ENCODE results near the gene TPK1.
"Not testable (repeated sequence)": the region's sequence is repeated elsewhere in the genome, so short reads cannot be mapped to it uniquely, and the experiment has no call there.

The TPK1 gene

GRCh38 chr7:144474800-144475615 is 360.8 kb downstream of the TPK1 start:
- no peak for DNase-seq (ENCODE audit: low read depth)

GRCh38 chr7:144474363-144474762 is 361.5 kb downstream of the TPK1 start:
- no peak for DNase-seq (ENCODE audit: low read depth)

GRCh38 chr7:144473908-144474307 is 361.9 kb downstream of the TPK1 start:
- no peak for DNase-seq (ENCODE audit: low read depth)

- DNase-seq (ENCODE audit: low read depth), result no peak
Measured at GRCh38 chr7:144470078-144470477, 365.8 kb downstream of the TPK1 start.

- DNase-seq (ENCODE audit: low read depth), result no peak
Measured at GRCh38 chr7:144468990-144469732, 366.7 kb downstream of the TPK1 start.

GRCh38 chr7:144459635-144460034 is 376.2 kb downstream of the TPK1 start:
- no peak for DNase-seq (ENCODE audit: low read depth)

- no peak for DNase-seq (ENCODE audit: low read depth)
Measured at GRCh38 chr7:144455040-144455404, 380.8 kb downstream of the TPK1 start.

GRCh38 chr7:144454256-144455039 is 381.4 kb downstream of the TPK1 start:
- DNase-seq (ENCODE audit: low read depth), result no peak

- DNase-seq (ENCODE audit: low read depth), result no peak
Measured at GRCh38 chr7:144452064-144452463, 383.8 kb downstream of the TPK1 start.

GRCh38 chr7:144445590-144445989 is 390.3 kb downstream of the TPK1 start:
- no peak for DNase-seq (ENCODE audit: low read depth)

GRCh38 chr7:144439717-144440205 is 396.1 kb downstream of the TPK1 start:
- DNase-seq (ENCODE audit: low read depth), result no peak

GRCh38 chr7:144438759-144439158 is 397.1 kb downstream of the TPK1 start:
- no peak for DNase-seq (ENCODE audit: low read depth)

GRCh38 chr7:144437370-144438191 is 398.3 kb downstream of the TPK1 start:
- DNase-seq (ENCODE audit: low read depth), result peak; percentile 11

GRCh38 chr7:144436500-144436899 is 399.4 kb downstream of the TPK1 start:
- no peak for DNase-seq (ENCODE audit: low read depth)

GRCh38 chr7:144428431-144428830 is 407.4 kb downstream of the TPK1 start:
- no peak for DNase-seq (ENCODE audit: low read depth)

- DNase-seq (ENCODE audit: low read depth), result not testable (repeated sequence)
Measured at GRCh38 chr7:144427539-144427938, 408.3 kb downstream of the TPK1 start.

GRCh38 chr7:144418931-144419330 is 416.9 kb downstream of the TPK1 start:
- DNase-seq (ENCODE audit: low read depth), result not testable (repeated sequence)

- DNase-seq (ENCODE audit: low read depth), result no peak
Measured at GRCh38 chr7:144416341-144416740, 419.5 kb downstream of the TPK1 start.

GRCh38 chr7:144415858-144416257 is 420.0 kb downstream of the TPK1 start:
- DNase-seq (ENCODE audit: low read depth), result no peak

GRCh38 chr7:144414815-144415214 is 421.0 kb downstream of the TPK1 start:
- DNase-seq (ENCODE audit: low read depth), result no peak

GRCh38 chr7:144410441-144410840 is 425.4 kb downstream of the TPK1 start:
- no peak for DNase-seq (ENCODE audit: low read depth)

GRCh38 chr7:144408121-144408520 is 427.7 kb downstream of the TPK1 start:
- DNase-seq (ENCODE audit: low read depth), result no peak

Measured in stimulated activated CD8-positive, alpha-beta memory T cell treated with anti-CD3 and anti-CD28 coated beads, Interleukin-15, amount 100 ng/mL, for 1 hour (primary cell).